Esophagus muscularis mucosa (tissue), 4 donors: ENCODE results near the gene CFAP410.

ENCODE experiments used
- EP300 ChIP-seq: sonication (generic); formaldehyde crosslinking; IDR thresholded peaks from one replicate; pipeline ENCODE4 v1.6.1; 2017; ENCODE audit warnings: antibody characterized with exemption
- POLR2A ChIP-seq: fragments of 450-650 bp; IDR thresholded peaks from one replicate; pipeline ENCODE4 v1.6.1; 2017; ENCODE audit warnings: antibody characterized with exemption, moderate library complexity, mild to moderate bottlenecking, low read depth
- POLR2AphosphoS5 ChIP-seq, 2 donors: sonication (generic); formaldehyde crosslinking; IDR thresholded peaks; one replicate each; pipeline ENCODE4 v1.6.1; 2017; ENCODE audit warnings: antibody characterized with exemption in 2 of 2
- TF ChIP-seq, protein P1 (sequence below), 3 experiments: fragments of 200-600 bp in 2 of 3; fragments of 450-650 bp in 1 of 3; sonication (generic) in 2 of 3; IDR thresholded peaks; one replicate each; pipeline ENCODE4 v1.5.1; 2017 to 2019; ENCODE audit warnings: antibody characterized with exemption in 3 of 3, mild to moderate bottlenecking in 2 of 3, moderate library complexity in 1 of 3

DNA sequence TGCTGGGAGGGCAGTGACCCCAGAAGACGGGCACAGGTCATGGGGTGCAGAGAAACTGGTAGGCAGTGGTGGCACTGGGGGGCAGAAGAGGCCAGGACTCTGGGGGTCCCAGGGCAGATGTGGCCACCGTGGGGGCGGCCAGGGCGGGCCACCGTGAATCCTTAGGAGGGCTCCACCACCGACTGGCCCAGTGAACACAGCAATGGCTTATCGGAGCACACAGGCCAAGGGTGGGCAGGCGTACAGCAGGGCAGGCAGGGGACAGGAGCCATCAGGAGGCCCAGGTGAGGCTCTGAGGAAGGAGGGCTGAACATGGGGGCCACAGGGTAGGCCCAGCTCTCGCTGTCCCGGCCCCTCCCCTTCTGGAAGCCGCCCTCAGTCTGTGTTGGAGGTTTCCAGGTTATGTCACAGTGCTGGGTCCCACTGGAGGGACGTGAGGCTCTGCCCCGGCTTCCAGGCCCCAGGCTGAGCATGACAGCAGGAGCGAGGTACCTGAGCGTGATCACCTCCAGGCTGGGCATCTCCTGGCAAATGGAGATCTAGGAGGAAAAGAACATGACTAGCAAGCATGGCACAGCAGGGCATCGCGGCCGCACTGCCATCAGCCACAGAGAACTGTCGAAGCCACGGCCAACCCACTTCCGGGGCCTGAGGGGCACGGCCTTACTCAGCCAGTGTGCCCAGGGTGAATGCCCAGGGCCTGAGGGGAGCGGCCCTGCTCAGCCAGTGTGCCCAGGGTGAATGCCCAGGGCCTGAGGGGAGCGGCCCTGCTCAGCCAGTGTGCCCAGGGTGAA, 3.7 kb downstream of the CFAP410 start:
- TF ChIP-seq, protein P1, sequence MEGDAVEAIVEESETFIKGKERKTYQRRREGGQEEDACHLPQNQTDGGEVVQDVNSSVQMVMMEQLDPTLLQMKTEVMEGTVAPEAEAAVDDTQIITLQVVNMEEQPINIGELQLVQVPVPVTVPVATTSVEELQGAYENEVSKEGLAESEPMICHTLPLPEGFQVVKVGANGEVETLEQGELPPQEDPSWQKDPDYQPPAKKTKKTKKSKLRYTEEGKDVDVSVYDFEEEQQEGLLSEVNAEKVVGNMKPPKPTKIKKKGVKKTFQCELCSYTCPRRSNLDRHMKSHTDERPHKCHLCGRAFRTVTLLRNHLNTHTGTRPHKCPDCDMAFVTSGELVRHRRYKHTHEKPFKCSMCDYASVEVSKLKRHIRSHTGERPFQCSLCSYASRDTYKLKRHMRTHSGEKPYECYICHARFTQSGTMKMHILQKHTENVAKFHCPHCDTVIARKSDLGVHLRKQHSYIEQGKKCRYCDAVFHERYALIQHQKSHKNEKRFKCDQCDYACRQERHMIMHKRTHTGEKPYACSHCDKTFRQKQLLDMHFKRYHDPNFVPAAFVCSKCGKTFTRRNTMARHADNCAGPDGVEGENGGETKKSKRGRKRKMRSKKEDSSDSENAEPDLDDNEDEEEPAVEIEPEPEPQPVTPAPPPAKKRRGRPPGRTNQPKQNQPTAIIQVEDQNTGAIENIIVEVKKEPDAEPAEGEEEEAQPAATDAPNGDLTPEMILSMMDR (IDR thresholded peaks at IDR 0.05), result no peak
- TF ChIP-seq POLR2A, result no peak
- TF ChIP-seq EP300, result no peak
- no peak for TF ChIP-seq POLR2AphosphoS5 (IDR thresholded peaks at IDR 0.05)
